Activated CD8-positive, alpha-beta T cell treated with anti-CD3 and anti-CD28 coated beads for 36 hours (primary cell): ENCODE data around the gene MSGN1. TPM values are rescaled to one million over a fixed set of nuclear protein-coding genes. Genes with fewer than 3 reads are reported as not detected.

Source experiments
- ATAC-seq: fragments of 200-7000 bp; cut with Tn5 transposase; one replicate; pipeline ENCODE4 v1.10.0; 2021; ENCODE audit warnings: mild to moderate bottlenecking, moderate library complexity
- CTCF ChIA-PET: fragments of 350-600 bp; sonication (Branson Sonifier 250); formaldehyde crosslinking; loops from one replicate; lab custom pipeline; 2021; ENCODE audit warnings: antibody characterized with exemption; lab: Charles Lee
- POLR2A ChIA-PET: fragments of 350-600 bp; sonication (Branson Sonifier 250); formaldehyde crosslinking; loops from one replicate; lab custom pipeline; 2021; ENCODE audit warnings: antibody characterized with exemption; lab: Charles Lee
- DNase-seq: peaks from one replicate; pipeline ENCODE4 v3.0.0-alpha.2; 2020
- H3K27ac Mint-ChIP-seq: one replicate; pipeline ENCODE4 v1.8.0; 2021; ENCODE audit warnings: mild to moderate bottlenecking, mixed read lengths
- H3K27me3 Mint-ChIP-seq: one replicate; pipeline ENCODE4 v1.8.0; 2021; ENCODE audit warnings: mixed read lengths
- H3K36me3 Mint-ChIP-seq: one replicate; pipeline ENCODE4 v1.8.0; 2021; ENCODE audit warnings: low read depth, mixed read lengths
- H3K4me1 Mint-ChIP-seq: one replicate; pipeline ENCODE4 v1.8.0; 2021; ENCODE audit warnings: low read depth, mixed read lengths
- H3K4me3 Mint-ChIP-seq: one replicate; pipeline ENCODE4 v1.8.0; 2021; ENCODE audit warnings: mild to moderate bottlenecking, moderate library complexity, mixed read lengths
- H3K9me3 Mint-ChIP-seq: one replicate; pipeline ENCODE4 v1.8.0; 2021; ENCODE audit warnings: mixed read lengths
- intact Hi-C: fragments of 100-400 bp; cut with micrococcal nuclease; formaldehyde crosslinking; loops from one replicate; pipeline ENCODE4 v1.10.0; 2022
- total RNA-seq, 2 experiments: library from RNA; stranded (reverse); gene quantifications; one replicate each; pipeline ENCODE4 v1.2.3, GENCODE V29; 2021
- TF ChIP-seq, protein P1 (sequence below): fragments of 200-600 bp; IDR thresholded peaks from one replicate; pipeline ENCODE4 v1.8.0; 2022; ENCODE audit warnings: antibody characterized with exemption, mild to moderate bottlenecking

The MSGN1 gene
- total RNA-seq, 2 experiments from 2014 or later: not detected

DNA sequence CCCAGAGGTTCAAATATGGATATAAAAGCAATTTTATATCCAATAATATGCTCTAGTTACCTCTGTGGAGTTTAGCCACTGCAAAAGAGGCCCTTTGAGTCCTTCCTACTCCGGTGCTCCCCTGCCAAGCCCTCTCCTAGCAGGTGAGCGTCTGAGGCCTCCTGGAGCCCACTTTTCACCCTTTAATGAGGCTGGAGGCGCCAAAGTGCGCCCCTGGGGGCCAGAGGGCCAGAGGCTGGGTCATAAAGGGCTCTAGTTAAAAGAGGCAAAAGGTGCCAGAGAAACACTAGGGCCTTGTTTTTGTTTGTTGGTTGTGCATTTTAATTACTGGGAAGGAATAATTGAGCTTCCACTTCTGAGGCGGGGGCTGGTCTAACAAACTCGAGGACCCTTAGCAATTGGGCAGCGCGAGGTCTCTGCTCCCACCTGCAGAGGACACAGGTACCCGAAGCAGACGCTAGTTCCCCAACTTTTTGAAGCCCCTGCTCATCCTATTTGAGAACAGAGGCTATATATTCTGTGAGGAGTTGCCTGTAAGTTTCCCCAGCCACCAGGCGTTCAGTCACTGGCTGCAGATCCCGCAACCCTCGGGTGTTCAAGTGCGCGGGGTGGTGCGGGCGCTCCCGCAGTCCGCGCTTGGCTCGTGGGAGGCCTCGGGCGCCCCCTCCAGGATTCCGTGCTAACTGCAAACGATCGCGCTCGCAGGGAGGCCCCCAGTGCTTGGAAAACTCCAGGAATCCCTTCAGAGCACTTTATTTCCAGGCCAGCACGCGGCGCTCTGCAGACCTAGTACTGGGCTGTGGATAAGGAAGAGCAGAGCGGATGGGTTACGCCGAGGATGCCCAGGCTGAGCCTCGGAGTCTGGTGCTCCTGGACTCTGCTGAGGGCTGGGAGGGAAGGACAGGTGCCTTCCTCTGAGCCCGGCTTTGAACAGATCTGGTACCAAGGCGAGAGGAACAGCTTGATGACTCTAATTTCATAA, 14.1 kb downstream of the MSGN1 start:
- TF ChIP-seq, protein P1, sequence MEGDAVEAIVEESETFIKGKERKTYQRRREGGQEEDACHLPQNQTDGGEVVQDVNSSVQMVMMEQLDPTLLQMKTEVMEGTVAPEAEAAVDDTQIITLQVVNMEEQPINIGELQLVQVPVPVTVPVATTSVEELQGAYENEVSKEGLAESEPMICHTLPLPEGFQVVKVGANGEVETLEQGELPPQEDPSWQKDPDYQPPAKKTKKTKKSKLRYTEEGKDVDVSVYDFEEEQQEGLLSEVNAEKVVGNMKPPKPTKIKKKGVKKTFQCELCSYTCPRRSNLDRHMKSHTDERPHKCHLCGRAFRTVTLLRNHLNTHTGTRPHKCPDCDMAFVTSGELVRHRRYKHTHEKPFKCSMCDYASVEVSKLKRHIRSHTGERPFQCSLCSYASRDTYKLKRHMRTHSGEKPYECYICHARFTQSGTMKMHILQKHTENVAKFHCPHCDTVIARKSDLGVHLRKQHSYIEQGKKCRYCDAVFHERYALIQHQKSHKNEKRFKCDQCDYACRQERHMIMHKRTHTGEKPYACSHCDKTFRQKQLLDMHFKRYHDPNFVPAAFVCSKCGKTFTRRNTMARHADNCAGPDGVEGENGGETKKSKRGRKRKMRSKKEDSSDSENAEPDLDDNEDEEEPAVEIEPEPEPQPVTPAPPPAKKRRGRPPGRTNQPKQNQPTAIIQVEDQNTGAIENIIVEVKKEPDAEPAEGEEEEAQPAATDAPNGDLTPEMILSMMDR: peak; percentile 88
- intact Hi-C loops: no loop called here
- Mint-ChIP-seq H3K4me3 (no peak overlapping the region), H3K4me1 (peaks cover 2% of the 10 kb centered on the region), H3K27ac (no peak overlapping the region), H3K27me3 (peaks cover 33% of the 10 kb centered on the region), H3K9me3 (no peaks in the 10 kb centered on the region), H3K36me3 (no peaks in the 10 kb centered on the region)
- ChIA-PET CTCF (interaction anchor here (0.7 to 2.3 kb wide), 9 partner anchors 10 to 113 kb away, joined by 3 to 11 read pairs (median 3); no protein-coding TSS in a partner anchor), POLR2A (no interaction called here)
- peak; percentile 81 for ATAC-seq
- DNase-seq: peak; percentile 58

DNA sequence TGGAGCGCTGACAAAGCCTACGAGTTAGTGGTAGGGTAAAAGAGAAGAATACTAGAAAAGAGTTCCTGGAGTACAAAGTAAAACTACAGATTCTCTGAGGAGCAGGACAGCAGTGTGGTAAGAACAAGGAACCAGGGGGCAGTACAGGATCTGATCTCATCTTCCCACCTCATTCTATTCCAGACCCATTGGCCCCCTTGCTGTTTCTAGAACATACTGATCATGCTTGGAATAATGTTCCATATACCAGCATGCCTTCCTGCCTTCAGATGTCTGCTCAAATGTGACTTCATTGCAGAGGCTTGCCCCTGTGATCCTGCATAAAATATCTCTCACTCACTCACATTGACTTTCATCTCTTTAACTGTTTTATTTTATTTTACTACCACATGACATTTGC, 19.3 kb downstream of the MSGN1 start:
- H3K27ac Mint-ChIP-seq: no peak overlapping the region
- TF ChIP-seq, protein P1: no peak
- peaks cover 2% of the 10 kb centered on the region for H3K4me1 Mint-ChIP-seq
- no peak overlapping the region for H3K4me3 Mint-ChIP-seq
- ATAC-seq (no peak), DNase-seq (no peak)
- H3K27me3 Mint-ChIP-seq: peaks cover 20% of the 10 kb centered on the region
- no peaks in the 10 kb centered on the region for H3K36me3 Mint-ChIP-seq
- intact Hi-C loops: no loop called here
- H3K9me3 Mint-ChIP-seq: no peaks in the 10 kb centered on the region
- POLR2A ChIA-PET: no interaction called here
- CTCF ChIA-PET: no interaction called here

DNA sequence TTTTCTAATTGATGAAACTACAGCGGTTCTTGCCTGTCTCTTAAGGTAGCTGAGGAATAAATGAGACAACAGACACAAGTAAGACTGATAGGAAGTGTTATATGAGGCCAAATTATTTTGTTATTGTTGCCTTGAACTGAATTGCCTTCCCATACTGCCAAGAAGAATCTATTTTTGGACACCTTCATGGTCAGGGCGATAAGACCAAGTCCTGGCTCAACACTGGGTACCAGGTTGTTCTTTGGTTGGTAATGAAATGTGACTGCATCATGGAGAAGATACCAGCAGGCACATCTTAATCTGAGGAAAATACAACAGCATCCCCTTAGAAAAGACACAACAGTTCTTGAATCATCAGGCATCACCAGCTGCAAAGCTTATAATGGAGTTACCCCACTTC, 23.7 kb downstream of the MSGN1 start:
- no peak for DNase-seq
- no peaks in the 10 kb centered on the region for H3K36me3 Mint-ChIP-seq
- H3K27ac Mint-ChIP-seq: no peak overlapping the region
- TF ChIP-seq, protein P1: no peak
- ATAC-seq: no peak
- H3K4me3 Mint-ChIP-seq: no peak overlapping the region
- POLR2A ChIA-PET: no interaction called here
- H3K27me3 Mint-ChIP-seq: peaks cover 5% of the 10 kb centered on the region
- CTCF ChIA-PET: interaction anchor here (1.2 kb wide), 1 partner anchor 310 kb away, joined by 3 read pairs; no protein-coding TSS in a partner anchor
- H3K9me3 Mint-ChIP-seq: no peaks in the 10 kb centered on the region
- intact Hi-C loops: no loop called here
- H3K4me1 Mint-ChIP-seq: no peaks in the 10 kb centered on the region

DNA sequence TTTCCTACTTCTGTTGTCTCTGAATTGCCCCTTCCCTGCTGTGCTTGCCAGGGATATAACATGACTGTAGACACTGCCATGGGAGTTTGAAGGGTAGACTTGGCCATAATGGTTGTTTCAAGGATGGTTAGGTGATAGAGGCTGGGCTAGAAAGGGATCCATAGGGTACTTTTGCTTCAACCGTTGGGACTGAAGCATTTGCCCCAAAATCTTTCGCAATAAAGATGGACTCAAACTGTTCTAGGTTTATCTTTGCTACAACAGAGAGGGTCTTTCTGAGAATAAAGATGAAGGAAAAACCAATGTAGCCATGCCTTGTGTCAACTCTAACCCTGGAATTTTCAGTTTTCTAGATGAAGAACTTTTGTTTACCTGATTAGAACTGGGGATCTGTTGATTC, 27.2 kb downstream of the MSGN1 start:
- intact Hi-C loops: no loop called here
- peaks cover 7% of the 10 kb centered on the region for H3K27me3 Mint-ChIP-seq
- ChIA-PET POLR2A (interaction anchor here (0.7 kb wide), 1 partner anchor 845 kb away, joined by 3 read pairs; no protein-coding TSS in a partner anchor), CTCF (interaction anchor here (0.7 to 1.4 kb wide), 2 partner anchors 12 to 336 kb away, joined by 3 read pairs; no protein-coding TSS in a partner anchor)
- no peaks in the 10 kb centered on the region for H3K4me1 Mint-ChIP-seq
- DNase-seq (no peak), ATAC-seq (no peak)
- TF ChIP-seq, protein P1: no peak
- H3K4me3 Mint-ChIP-seq: no peak overlapping the region
- no peak overlapping the region for H3K27ac Mint-ChIP-seq
- no peaks in the 10 kb centered on the region for H3K36me3 Mint-ChIP-seq
- no peaks in the 10 kb centered on the region for H3K9me3 Mint-ChIP-seq

DNA sequence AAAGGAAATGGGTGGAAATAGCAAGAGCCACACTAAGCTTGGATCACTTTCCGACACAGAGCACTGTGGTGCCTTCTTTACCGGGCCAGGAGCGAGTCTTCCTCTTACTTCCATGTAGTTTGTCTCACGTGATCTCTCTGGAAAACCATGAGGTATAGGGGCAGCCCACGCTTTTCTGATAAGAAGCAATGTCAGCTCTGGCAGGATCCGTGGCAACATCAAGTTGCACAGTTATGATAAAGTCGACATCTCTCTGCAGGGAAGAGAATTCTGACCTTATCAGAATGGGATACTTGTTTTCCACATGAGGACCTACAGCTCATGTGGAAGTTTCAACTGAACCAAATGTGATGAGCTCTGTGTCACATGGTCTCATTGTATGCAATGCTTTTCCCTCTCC, 29.5 kb downstream of the MSGN1 start:
- H3K9me3 Mint-ChIP-seq: no peaks in the 10 kb centered on the region
- H3K27me3 Mint-ChIP-seq: peaks cover 3% of the 10 kb centered on the region
- CTCF ChIA-PET: no interaction called here
- no peaks in the 10 kb centered on the region for H3K4me1 Mint-ChIP-seq
- TF ChIP-seq, protein P1: no peak
- no peaks in the 10 kb centered on the region for H3K36me3 Mint-ChIP-seq
- DNase-seq (no peak), ATAC-seq (no peak)
- no peak overlapping the region for H3K4me3 Mint-ChIP-seq
- H3K27ac Mint-ChIP-seq: no peak overlapping the region
- intact Hi-C loops: no loop called here
- POLR2A ChIA-PET: interaction anchor here (0.7 kb wide), 1 partner anchor 24 kb away, joined by 4 read pairs; no protein-coding TSS in a partner anchor
